Neural cell (in vitro differentiated cells): ENCODE data around the gene RNF17. TPM values are rescaled to one million over a fixed set of nuclear protein-coding genes. Genes with fewer than 3 reads are reported as not detected.

Experiments
- H2AFZ ChIP-seq: fragments of 200-600, 300-800 bp; sonication (generic), shearing (Covaris generic); 2 replicates; pipeline ENCODE4 v1.6.0; 2014; ENCODE audit warnings: low read depth, mild to moderate bottlenecking, antibody characterized with exemption, low read length, moderate library complexity
- H3F3A ChIP-seq: fragments of 200-600 bp; shearing (Covaris generic); 2 replicates; pipeline ENCODE4 v1.6.1; 2016; ENCODE audit warnings: mild to moderate bottlenecking, moderate library complexity, mixed read lengths, antibody characterized with exemption, low read length; ENCODE audit not compliant: insufficient read depth, poor library complexity, severe bottlenecking
- H3K27ac ChIP-seq: fragments of 200-600, 300-800 bp; sonication (generic), shearing (Covaris generic); 2 replicates; pipeline ENCODE4 v1.5.1; 2014; ENCODE audit warnings: mild to moderate bottlenecking, low read length, moderate library complexity
- H3K27me3 ChIP-seq: fragments of 300-800, 200-600 bp; sonication (generic), shearing (Covaris generic); 2 replicates; pipeline ENCODE4 v1.6.0; 2014; ENCODE audit warnings: mild to moderate bottlenecking, low read depth, low read length, moderate library complexity; ENCODE audit not compliant: insufficient read depth
- H3K36me3 ChIP-seq: fragments of 300-800, 200-600 bp; sonication (generic), shearing (Covaris generic); 2 replicates; pipeline ENCODE4 v1.5.1; 2014; ENCODE audit warnings: mild to moderate bottlenecking, antibody characterized with exemption, low read length, moderate library complexity; ENCODE audit not compliant: insufficient read depth
- H3K4me2 ChIP-seq: fragments of 300-800, 200-600 bp; sonication (generic), shearing (Covaris generic); 2 replicates; pipeline ENCODE4 v1.6.0; 2014; ENCODE audit warnings: mild to moderate bottlenecking, low read length
- H3K4me3 ChIP-seq: fragments of 300-800, 200-600 bp; sonication (generic), shearing (Covaris generic); 2 replicates; pipeline ENCODE4 v1.5.1; 2014; ENCODE audit warnings: mild to moderate bottlenecking, low read length, moderate library complexity
- H3K79me2 ChIP-seq: fragments of 200-600 bp; shearing (Covaris generic); replicated peaks from 2 replicates; pipeline ENCODE4 v1.6.0; 2014; ENCODE audit warnings: mild to moderate bottlenecking, low read length, moderate library complexity; ENCODE audit not compliant: insufficient read depth
- H3K9ac ChIP-seq: fragments of 300-800, 200-600 bp; sonication (generic), shearing (Covaris generic); 2 replicates; pipeline ENCODE4 v1.6.1; 2016; ENCODE audit warnings: mild to moderate bottlenecking, low read length, mixed read lengths
- H3K9me2 ChIP-seq: fragments of 200-600 bp; shearing (Covaris generic); 2 replicates; pipeline ENCODE4 v1.6.1; 2016; ENCODE audit warnings: mild to moderate bottlenecking, low read length, mixed read lengths; ENCODE audit not compliant: insufficient read depth
- H3K9me3 ChIP-seq: fragments of 200-600, 300-800 bp; sonication (generic), shearing (Covaris generic); 2 replicates; pipeline ENCODE4 v1.6.1; 2016; ENCODE audit warnings: mild to moderate bottlenecking, mixed run types, low read length, moderate library complexity, mixed read lengths
- H4K20me1 ChIP-seq: fragments of 200-600 bp; shearing (Covaris generic); 2 replicates; pipeline ENCODE4 v1.6.1; 2016; ENCODE audit warnings: mild to moderate bottlenecking, mixed run types; ENCODE audit not compliant: insufficient read depth
- CTCF ChIP-seq: fragments of 450-650 bp; IDR thresholded peaks from 2 replicates; pipeline ENCODE4 v1.5.1; 2014; ENCODE audit warnings: antibody characterized with exemption, mild to moderate bottlenecking, moderate library complexity; ENCODE audit not compliant: poor library complexity, severe bottlenecking
- EP300 ChIP-seq: fragments of 450-650 bp; conservative IDR thresholded peaks from 2 replicates; pipeline ENCODE4 v1.6.1; 2014; ENCODE audit warnings: antibody characterized with exemption, mild to moderate bottlenecking, moderate library complexity; ENCODE audit not compliant: poor library complexity, severe bottlenecking
- EZH2 ChIP-seq: fragments of 200-600, 300-800 bp; shearing (Covaris generic), sonication (generic); IDR thresholded peaks from 2 replicates; pipeline ENCODE4 v1.6.1; 2014; ENCODE audit warnings: antibody characterized with exemption, low read length, borderline replicate concordance, mild to moderate bottlenecking; ENCODE audit not compliant: insufficient read depth, poor library complexity, severe bottlenecking
- MXI1 ChIP-seq: fragments of 450-650 bp; conservative IDR thresholded peaks from 2 replicates; pipeline ENCODE4 v1.6.1; 2014; ENCODE audit warnings: antibody characterized with exemption, mild to moderate bottlenecking; ENCODE audit not compliant: poor library complexity, severe bottlenecking
- POLR2AphosphoS5 ChIP-seq: IDR thresholded peaks from 2 replicates; pipeline ENCODE4 v1.6.1; 2012
- RAD21 ChIP-seq: fragments of 450-650 bp; conservative IDR thresholded peaks from 2 replicates; pipeline ENCODE4 v1.6.1; 2014; ENCODE audit warnings: antibody characterized with exemption, mild to moderate bottlenecking, moderate library complexity
- REST ChIP-seq: IDR thresholded peaks from 2 replicates; pipeline ENCODE4 v1.6.1; 2012; ENCODE audit warnings: borderline replicate concordance
- SMC3 ChIP-seq: fragments of 450-650 bp; conservative IDR thresholded peaks from 2 replicates; pipeline ENCODE4 v1.6.1; 2014; ENCODE audit warnings: antibody characterized with exemption, mild to moderate bottlenecking, moderate library complexity; ENCODE audit not compliant: poor library complexity
- TAF1 ChIP-seq: IDR thresholded peaks from 2 replicates; pipeline ENCODE4 v1.6.1; 2012; ENCODE audit warnings: low read depth
- polyA plus RNA-seq: library from polyadenylated mRNA; depleted of rRNA; stranded (reverse); fragments of >200 nt; gene quantifications from 2 replicates; pipeline ENCODE4 v1.2.3, GENCODE V29; 2014

RNF17 gene
- polyA plus RNA-seq, 1 donor from 2014 or later, result not detected

- Histone ChIP-seq H3F3A (no peaks in the 10 kb centered on the region), H2AFZ (no peak overlapping the region), H3K36me3 (no peaks in the 10 kb centered on the region), H3K9me2 (no peaks in the 10 kb centered on the region), H3K79me2 (no peaks in the 10 kb centered on the region), H3K4me3 (no peak overlapping the region), H3K9ac (no peak overlapping the region), H3K4me2 (no peak overlapping the region), H3K27me3 (no peaks in the 10 kb centered on the region), H3K9me3 (no peaks in the 10 kb centered on the region), H3K27ac (no peak overlapping the region), H4K20me1 (no peaks in the 10 kb centered on the region)
- TF ChIP-seq MXI1 (no peak), REST (no peak), EP300 (no peak), SMC3 (no peak), RAD21 (no peak), CTCF (no peak), POLR2AphosphoS5 (no peak), EZH2 (no peak), TAF1 (no peak)
Observed at GRCh38 chr13:24842549-24843274, 78.7 kb downstream of the RNF17 start.

- Histone ChIP-seq H2AFZ (no peak overlapping the region), H3K27ac (no peak overlapping the region), H3K36me3 (no peaks in the 10 kb centered on the region), H3K9me3 (no peaks in the 10 kb centered on the region), H3K4me2 (no peak overlapping the region), H3K9me2 (no peaks in the 10 kb centered on the region), H3K27me3 (no peaks in the 10 kb centered on the region), H3F3A (no peaks in the 10 kb centered on the region), H3K9ac (no peak overlapping the region), H3K4me3 (no peak overlapping the region), H4K20me1 (no peaks in the 10 kb centered on the region), H3K79me2 (no peaks in the 10 kb centered on the region)
- TF ChIP-seq EP300 (no peak), TAF1 (no peak), MXI1 (no peak), EZH2 (no peak), POLR2AphosphoS5 (no peak), REST (no peak), RAD21 (no peak), CTCF (no peak), SMC3 (no peak)
Observed at GRCh38 chr13:24851546-24851945, 87.6 kb downstream of the RNF17 start.
